PFSK-1 (cell line): ENCODE results near the gene TMED4. TPM values are rescaled to one million over a fixed set of nuclear protein-coding genes. Genes with fewer than 3 reads are reported as not detected.

Experiments
- FOXP2 ChIP-seq: optimal IDR thresholded peaks from 2 replicates; pipeline ENCODE3; 2011; ENCODE audit warnings: borderline replicate concordance, control low read depth, inconsistent platforms; ENCODE audit not compliant: insufficient read depth; ENCODE audit errors: extremely low read length, extremely low read depth
- POLR2AphosphoS5 ChIP-seq: IDR thresholded peaks from 2 replicates; pipeline ENCODE4 v1.6.1; 2012; ENCODE audit warnings: low read depth, mild to moderate bottlenecking, control low read depth, low read length, moderate library complexity
- REST ChIP-seq, 2 experiments: IDR thresholded peaks; 2 replicates each; pipeline versions ENCODE4 v1.6.1 to v1.8.0; 2011 to 2012; ENCODE audit warnings: low read depth in 2 of 2, low read length in 2 of 2, control low read depth in 1 of 2, inconsistent platforms in 1 of 2, mild to moderate bottlenecking in 1 of 2, moderate library complexity in 1 of 2; ENCODE audit not compliant: insufficient read depth in 1 of 2
- SIN3A ChIP-seq: IDR thresholded peaks from 2 replicates; pipeline ENCODE4 v1.6.1; 2012; ENCODE audit warnings: mild to moderate bottlenecking, low read length, moderate library complexity, borderline replicate concordance; ENCODE audit not compliant: insufficient read depth
- TAF1 ChIP-seq: IDR thresholded peaks from 2 replicates; pipeline ENCODE4 v1.6.1; 2012; ENCODE audit warnings: low read length, control low read depth, borderline replicate concordance; ENCODE audit not compliant: insufficient read depth
- polyA plus RNA-seq: library from polyadenylated mRNA; unstranded; fragments of >200 nt; gene quantifications from one replicate; pipeline ENCODE4 v1.2.1, GENCODE V29; 2012; ENCODE audit warnings: low read depth, missing spikeins; ENCODE audit not compliant: insufficient read length

Gene TMED4
- 129 TPM for polyA plus RNA-seq

GRCh38 chr7:44581879-44582603, at the start of gene TMED4:
Gene TMED4 (minus strand): TSS chr7:44582231. CDS start chr7:44582206, 25 bp downstream.
- peak; percentile 97 for TF ChIP-seq POLR2AphosphoS5
- TF ChIP-seq SIN3A: no peak
- no peak for TF ChIP-seq REST (IDR thresholded peaks at IDR 0.05; ENCODE audit: insufficient read depth in 1 of 2, low read depth in 2 of 2, low read length in 2 of 2)
- TF ChIP-seq FOXP2: no peak
- TF ChIP-seq TAF1: peak; percentile 64; the same call in 1 of the 2 replicates

GRCh38 chr7:44631458-44632115, 49.6 kb upstream of the TMED4 start:
- TF ChIP-seq FOXP2 (no peak), REST (IDR thresholded peaks at IDR 0.05; ENCODE audit: insufficient read depth in 1 of 2, low read depth in 2 of 2, low read length in 2 of 2) (no peak), TAF1 (no peak), SIN3A (no peak), POLR2AphosphoS5 (no peak)

GRCh38 chr7:44630792-44631457, 48.9 kb upstream of the TMED4 start:
- TF ChIP-seq TAF1 (no peak), POLR2AphosphoS5 (no peak), FOXP2 (no peak)

GRCh38 chr7:44629829-44630522, 47.9 kb upstream of the TMED4 start:
- no peak for TF ChIP-seq POLR2AphosphoS5
- TF ChIP-seq SIN3A: no peak
- TF ChIP-seq REST (IDR thresholded peaks at IDR 0.05; ENCODE audit: insufficient read depth in 1 of 2, low read depth in 2 of 2, low read length in 2 of 2): no peak
- TF ChIP-seq TAF1: no peak
- TF ChIP-seq FOXP2: no peak

GRCh38 chr7:44626620-44627019, 44.6 kb upstream of the TMED4 start:
- no peak for TF ChIP-seq FOXP2
- TF ChIP-seq REST (IDR thresholded peaks at IDR 0.05; ENCODE audit: insufficient read depth in 1 of 2, low read depth in 2 of 2, low read length in 2 of 2): no peak
- TF ChIP-seq POLR2AphosphoS5: no peak
- TF ChIP-seq TAF1: no peak
- no peak for TF ChIP-seq SIN3A
